ENCODE data around the gene SARS1.

SARS1 gene

DNA sequence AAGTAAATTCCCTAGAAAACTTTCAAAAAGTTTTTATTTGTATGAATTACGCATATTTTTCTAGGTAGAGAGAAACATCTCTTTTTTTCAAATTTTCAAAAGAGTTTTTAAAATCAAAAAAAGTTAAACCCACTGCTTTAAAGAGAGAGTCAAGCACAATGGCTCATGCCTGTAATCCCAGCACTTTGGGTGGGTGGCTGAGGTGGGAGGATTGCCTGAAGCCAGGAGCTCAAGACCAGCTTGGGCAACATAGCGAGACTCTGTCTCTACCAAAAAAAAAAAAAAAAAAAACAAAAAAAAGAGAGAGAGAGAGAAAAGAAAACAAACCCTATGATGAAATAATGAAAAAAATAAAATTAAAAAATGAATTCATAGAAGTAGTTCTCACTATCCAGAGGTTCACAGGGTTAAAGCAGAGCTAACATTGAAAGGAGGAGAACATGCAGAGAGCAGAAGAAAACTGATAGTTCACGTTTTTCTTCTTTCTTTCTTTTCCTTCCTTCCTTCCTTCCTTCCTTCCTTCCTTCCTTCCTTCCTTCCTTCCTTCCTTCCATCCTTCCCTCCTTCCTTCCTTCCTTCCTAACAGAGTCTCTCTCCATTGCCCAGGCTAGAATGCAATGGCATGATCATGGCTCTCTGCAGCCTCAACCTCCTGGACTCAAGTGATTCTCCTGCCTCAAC is 30.5 kb upstream of the SARS1 start:
- DNase-seq (ENCODE audit: low read depth, low spot score), result no peak
- Histone ChIP-seq H3K27me3 (ENCODE audit: control insufficient read depth, insufficient read depth, low read length) (no peaks in the 10 kb centered on the region), H3K4me1 (ENCODE audit: control insufficient read depth, insufficient read depth, low read length) (0 out of 2 replicates have a peak, but pooled peaks cover 1% of the 10 kb centered on the region), H3K9me3 (ENCODE audit: control insufficient read depth, insufficient read depth, low read length) (no peaks in the 10 kb centered on the region), H3K4me3 (ENCODE audit: low read length) (no peak overlapping the region), H3K27ac (ENCODE audit: low read length) (no peak overlapping the region), H3K36me3 (ENCODE audit: control insufficient read depth, insufficient read depth, low read length) (no peaks in the 10 kb centered on the region)
- WGBS (ENCODE audit: insufficient coverage, insufficient read length), result no CpG with 5 or more reads among the region's 3 CpGs

DNA sequence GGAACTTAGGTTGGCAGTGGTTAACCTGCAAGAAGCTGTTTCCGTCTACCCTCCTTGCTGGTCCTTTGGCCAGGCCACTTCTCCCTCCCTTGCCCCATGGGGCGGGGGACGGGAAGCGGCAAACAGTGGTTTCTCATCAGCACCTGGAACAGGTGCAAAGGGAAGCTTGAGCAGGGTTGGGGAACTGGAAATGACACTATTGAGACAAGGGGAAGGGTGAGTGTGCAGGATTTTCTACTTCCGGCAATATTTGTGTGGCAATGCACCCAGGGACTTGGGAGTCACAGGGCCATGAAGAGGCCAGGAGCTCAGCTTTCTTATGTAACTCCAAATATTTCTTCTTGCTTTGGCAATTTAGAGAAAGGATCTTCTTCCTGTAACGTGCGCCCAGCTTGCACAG is 29.0 kb upstream of the SARS1 start:
- DNase-seq (ENCODE audit: low read depth, low spot score), result no peak
- WGBS (ENCODE audit: insufficient coverage, insufficient read length), result no CpG with 5 or more reads among the region's 7 CpGs
- H3K27ac ChIP-seq (ENCODE audit: low read length), result no peak overlapping the region

DNA sequence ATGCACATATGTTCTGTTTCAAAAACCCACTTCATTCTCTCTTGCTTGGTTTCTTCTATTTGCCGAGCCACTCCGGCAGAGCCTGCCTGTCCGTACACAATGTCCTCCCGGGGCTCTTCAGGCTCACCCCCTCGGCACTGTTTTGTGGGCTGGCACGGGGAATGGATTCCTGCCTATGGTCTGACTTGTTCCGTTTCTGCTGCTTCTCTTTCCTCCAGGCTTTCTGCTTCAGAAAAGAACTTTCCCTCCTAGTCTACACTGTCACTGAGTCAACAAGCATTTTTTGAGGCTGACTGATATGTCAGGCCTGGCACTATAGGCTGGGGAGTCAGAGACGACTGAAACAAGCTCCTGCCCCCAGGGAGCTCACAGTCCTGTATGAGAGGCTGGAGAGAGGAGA is 28.4 kb upstream of the SARS1 start:
- no peak overlapping the region for H3K27ac ChIP-seq (ENCODE audit: low read length)
- H3K4me1 ChIP-seq (ENCODE audit: control insufficient read depth, insufficient read depth, low read length), result 0 out of 2 replicates have a peak, but pooled peaks cover 1% of the 10 kb centered on the region
- no peaks in the 10 kb centered on the region for H3K27me3 ChIP-seq (ENCODE audit: control insufficient read depth, insufficient read depth, low read length)
- WGBS (ENCODE audit: insufficient coverage, insufficient read length), result no CpG with 5 or more reads among the region's 8 CpGs
- no peak for DNase-seq (ENCODE audit: low read depth, low spot score)
- no peaks in the 10 kb centered on the region for H3K9me3 ChIP-seq (ENCODE audit: control insufficient read depth, insufficient read depth, low read length)
- no peaks in the 10 kb centered on the region for H3K36me3 ChIP-seq (ENCODE audit: control insufficient read depth, insufficient read depth, low read length)
- H3K4me3 ChIP-seq (ENCODE audit: low read length), result no peak overlapping the region

More for the DNA sequence above, 29.0 kb upstream of the SARS1 start:
- H3K4me3 ChIP-seq (ENCODE audit: low read length), result no peak overlapping the region
- H3K4me1 ChIP-seq (ENCODE audit: control insufficient read depth, insufficient read depth, low read length), result 0 out of 2 replicates have a peak, but pooled peaks cover 1% of the 10 kb centered on the region
- H3K9me3 ChIP-seq (ENCODE audit: control insufficient read depth, insufficient read depth, low read length), result no peaks in the 10 kb centered on the region
- H3K27me3 ChIP-seq (ENCODE audit: control insufficient read depth, insufficient read depth, low read length), result no peaks in the 10 kb centered on the region
- H3K36me3 ChIP-seq (ENCODE audit: control insufficient read depth, insufficient read depth, low read length), result no peaks in the 10 kb centered on the region

DNA sequence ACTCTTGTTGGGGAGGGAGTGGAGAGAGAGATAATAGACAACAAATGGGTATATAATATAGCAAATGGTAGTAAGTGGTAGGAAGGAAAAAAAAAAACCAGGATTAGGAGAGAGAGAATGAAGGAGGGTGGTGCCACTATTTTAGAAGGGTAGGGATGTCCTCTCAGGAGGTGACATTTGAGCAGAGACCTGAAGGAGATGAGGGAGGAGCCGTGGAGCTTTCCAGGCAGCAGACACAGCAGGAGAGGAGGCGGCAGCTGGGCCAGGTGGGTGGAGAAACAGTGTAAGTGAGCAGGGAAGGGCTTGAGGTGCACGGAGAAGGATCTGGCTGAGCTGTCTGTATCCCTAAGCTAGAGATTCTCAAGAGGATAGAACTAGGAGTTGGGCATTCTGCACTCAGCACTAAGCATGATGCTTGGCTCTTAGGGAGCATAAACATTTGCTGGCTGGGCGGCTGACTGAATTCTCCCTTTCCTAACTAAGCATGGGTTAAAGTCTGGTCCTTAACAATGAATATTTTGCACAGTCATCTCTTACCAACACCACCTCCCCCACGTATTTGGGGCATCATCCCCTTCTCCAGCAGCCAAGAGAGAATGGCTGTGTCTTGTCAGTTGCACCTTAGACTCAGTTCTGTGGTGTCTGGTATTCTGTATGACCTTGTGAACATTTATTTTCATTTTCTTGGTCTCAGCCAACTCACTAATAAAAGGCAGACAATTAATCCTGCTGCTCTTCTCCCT is 27.6 kb upstream of the SARS1 start:
- H3K36me3 ChIP-seq (ENCODE audit: control insufficient read depth, insufficient read depth, low read length), result no peaks in the 10 kb centered on the region
- H3K9me3 ChIP-seq (ENCODE audit: control insufficient read depth, insufficient read depth, low read length), result no peaks in the 10 kb centered on the region
- 0 out of 2 replicates have a peak, but pooled peaks cover 1% of the 10 kb centered on the region for H3K4me1 ChIP-seq (ENCODE audit: control insufficient read depth, insufficient read depth, low read length)
- no peak overlapping the region for H3K27ac ChIP-seq (ENCODE audit: low read length)
- WGBS (ENCODE audit: insufficient coverage, insufficient read length), result no CpG with 5 or more reads among the region's 5 CpGs
- H3K27me3 ChIP-seq (ENCODE audit: control insufficient read depth, insufficient read depth, low read length), result no peaks in the 10 kb centered on the region
- no peak for DNase-seq (ENCODE audit: low read depth, low spot score)
- no peak overlapping the region for H3K4me3 ChIP-seq (ENCODE audit: low read length)

- H3K4me3 ChIP-seq (ENCODE audit: low read length), result no peak overlapping the region
- no CpG with 5 or more reads among the region's 8 CpGs for WGBS (ENCODE audit: insufficient coverage, insufficient read length)
- H3K9me3 ChIP-seq (ENCODE audit: control insufficient read depth, insufficient read depth, low read length), result no peaks in the 10 kb centered on the region
- no peak for DNase-seq (ENCODE audit: low read depth, low spot score)
- H3K27ac ChIP-seq (ENCODE audit: low read length), result no peak overlapping the region
- H3K36me3 ChIP-seq (ENCODE audit: control insufficient read depth, insufficient read depth, low read length), result no peaks in the 10 kb centered on the region
- H3K27me3 ChIP-seq (ENCODE audit: control insufficient read depth, insufficient read depth, low read length), result no peaks in the 10 kb centered on the region
- 0 out of 2 replicates have a peak, but pooled peaks cover 1% of the 10 kb centered on the region for H3K4me1 ChIP-seq (ENCODE audit: control insufficient read depth, insufficient read depth, low read length)
Measured at GRCh38 chr1:109186733-109187086, 27.0 kb upstream of the SARS1 start.

- Histone ChIP-seq H3K27me3 (ENCODE audit: control insufficient read depth, insufficient read depth, low read length) (no peaks in the 10 kb centered on the region), H3K9me3 (ENCODE audit: control insufficient read depth, insufficient read depth, low read length) (no peaks in the 10 kb centered on the region), H3K4me1 (ENCODE audit: control insufficient read depth, insufficient read depth, low read length) (0 out of 2 replicates have a peak, but pooled peaks cover 1% of the 10 kb centered on the region), H3K4me3 (ENCODE audit: low read length) (no peak overlapping the region), H3K36me3 (ENCODE audit: control insufficient read depth, insufficient read depth, low read length) (no peaks in the 10 kb centered on the region), H3K27ac (ENCODE audit: low read length) (no peak overlapping the region)
- no CpG with 5 or more reads among the region's 5 CpGs for whole genome bisulfite sequencing (ENCODE audit: insufficient coverage, insufficient read length)
- no peak for DNase-seq (ENCODE audit: low read depth, low spot score)
Measured at GRCh38 chr1:109187127-109187526, 26.6 kb upstream of the SARS1 start.

- H3K27ac ChIP-seq (ENCODE audit: low read length), result no peak overlapping the region
- no peak overlapping the region for H3K4me3 ChIP-seq (ENCODE audit: low read length)
- no peaks in the 10 kb centered on the region for H3K36me3 ChIP-seq (ENCODE audit: control insufficient read depth, insufficient read depth, low read length)
- 0 out of 2 replicates have a peak, but pooled peaks cover 1% of the 10 kb centered on the region for H3K4me1 ChIP-seq (ENCODE audit: control insufficient read depth, insufficient read depth, low read length)
- no peaks in the 10 kb centered on the region for H3K27me3 ChIP-seq (ENCODE audit: control insufficient read depth, insufficient read depth, low read length)
- DNase-seq (ENCODE audit: low read depth, low spot score), result no peak
- WGBS (ENCODE audit: insufficient coverage, insufficient read length), result no CpG with 5 or more reads among the region's 4 CpGs
- no peaks in the 10 kb centered on the region for H3K9me3 ChIP-seq (ENCODE audit: control insufficient read depth, insufficient read depth, low read length)
Measured at GRCh38 chr1:109188200-109188599, 25.5 kb upstream of the SARS1 start.

DNA sequence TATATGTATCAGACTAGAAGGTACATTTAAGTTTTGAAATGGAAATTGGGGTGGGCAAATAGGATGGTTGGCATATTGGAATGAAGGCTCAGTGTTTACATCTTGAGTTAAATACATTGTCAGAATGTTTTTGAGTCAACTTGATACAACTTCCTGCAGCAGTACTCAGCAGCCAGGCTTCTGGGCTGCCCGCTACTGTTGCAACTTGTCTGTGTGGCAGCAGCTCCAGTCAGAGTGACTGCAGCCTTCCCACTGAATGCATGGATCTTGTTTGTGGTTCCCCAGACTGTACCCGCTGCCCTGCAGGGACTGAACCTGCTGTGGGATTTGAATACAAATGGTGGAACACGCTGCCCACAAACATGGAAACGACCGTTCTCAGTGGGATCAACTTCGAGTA is 24.9 kb upstream of the SARS1 start:
- no peaks in the 10 kb centered on the region for H3K9me3 ChIP-seq (ENCODE audit: control insufficient read depth, insufficient read depth, low read length)
- no peaks in the 10 kb centered on the region for H3K27me3 ChIP-seq (ENCODE audit: control insufficient read depth, insufficient read depth, low read length)
- DNase-seq (ENCODE audit: low read depth, low spot score), result no peak
- no peak overlapping the region for H3K27ac ChIP-seq (ENCODE audit: low read length)
- H3K4me3 ChIP-seq (ENCODE audit: low read length), result no peak overlapping the region
- no CpG with 5 or more reads among the region's 6 CpGs for WGBS (ENCODE audit: insufficient coverage, insufficient read length)
- no peaks in the 10 kb centered on the region for H3K36me3 ChIP-seq (ENCODE audit: control insufficient read depth, insufficient read depth, low read length)
- H3K4me1 ChIP-seq (ENCODE audit: control insufficient read depth, insufficient read depth, low read length), result 0 out of 2 replicates have a peak, but pooled peaks cover 1% of the 10 kb centered on the region

DNA sequence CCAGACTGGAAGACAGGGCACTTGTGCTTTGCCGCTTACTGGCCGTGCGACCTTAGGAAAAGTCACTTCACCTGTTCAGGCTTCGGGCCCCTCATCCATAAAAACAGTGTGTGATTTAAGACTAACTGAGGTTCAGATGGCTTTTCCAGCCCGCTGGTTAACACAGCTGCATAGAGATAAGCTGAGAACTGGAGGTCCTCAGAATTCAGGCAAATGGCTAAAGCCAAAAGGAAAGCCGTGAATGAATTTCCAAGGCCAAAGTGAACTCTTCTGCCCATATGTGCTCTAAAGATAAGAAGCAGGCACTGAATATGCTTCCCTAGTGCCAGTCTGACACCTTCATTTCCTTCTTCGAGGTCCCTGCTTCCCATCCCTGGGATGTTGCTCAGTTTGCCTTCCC is 23.5 kb upstream of the SARS1 start:
- DNase-seq (ENCODE audit: low read depth, low spot score), result no peak
- Histone ChIP-seq H3K9me3 (ENCODE audit: control insufficient read depth, insufficient read depth, low read length) (no peaks in the 10 kb centered on the region), H3K4me1 (ENCODE audit: control insufficient read depth, insufficient read depth, low read length) (0 out of 2 replicates have a peak, but pooled peaks cover 1% of the 10 kb centered on the region), H3K27me3 (ENCODE audit: control insufficient read depth, insufficient read depth, low read length) (no peaks in the 10 kb centered on the region), H3K36me3 (ENCODE audit: control insufficient read depth, insufficient read depth, low read length) (no peaks in the 10 kb centered on the region), H3K27ac (ENCODE audit: low read length) (no peak overlapping the region), H3K4me3 (ENCODE audit: low read length) (no peak overlapping the region)
- WGBS (ENCODE audit: insufficient coverage, insufficient read length), result no CpG with 5 or more reads among the region's 7 CpGs

GRCh38 chr1:109191377-109191776 is 22.3 kb upstream of the SARS1 start:
- Histone ChIP-seq H3K36me3 (ENCODE audit: control insufficient read depth, insufficient read depth, low read length) (no peaks in the 10 kb centered on the region), H3K4me1 (ENCODE audit: control insufficient read depth, insufficient read depth, low read length) (0 out of 2 replicates have a peak, but pooled peaks cover 1% of the 10 kb centered on the region), H3K27ac (ENCODE audit: low read length) (no peak overlapping the region), H3K9me3 (ENCODE audit: control insufficient read depth, insufficient read depth, low read length) (no peaks in the 10 kb centered on the region), H3K4me3 (ENCODE audit: low read length) (no peak overlapping the region; the same call in 1 of the 2 replicates), H3K27me3 (ENCODE audit: control insufficient read depth, insufficient read depth, low read length) (no peaks in the 10 kb centered on the region)
- no CpG with 5 or more reads among the region's 8 CpGs for WGBS (ENCODE audit: insufficient coverage, insufficient read length)
- DNase-seq (ENCODE audit: low read depth, low spot score), result no peak
